Measurements from ENCODE around the gene BCLAF1.
A peak's percentile ranks its signal among the peaks of the same experiment; 100 is the strongest.

BCLAF1 gene

GRCh38 chr6:136280032-136280609 lies 9.5 kb downstream of the BCLAF1 start:
- TF ChIP-seq YY1 (IDR thresholded peaks at IDR 0.05; ENCODE audit: low read depth), result no peak
- no peak for TF ChIP-seq TAF1 (IDR thresholded peaks at IDR 0.05; ENCODE audit: low read depth)
- no peak for TF ChIP-seq FOXM1 (IDR thresholded peaks at IDR 0.05; ENCODE audit: borderline replicate concordance, low read depth)
- TF ChIP-seq TCF12 (IDR thresholded peaks at IDR 0.05; ENCODE audit: low read depth), result no peak
- TF ChIP-seq, protein P1, sequence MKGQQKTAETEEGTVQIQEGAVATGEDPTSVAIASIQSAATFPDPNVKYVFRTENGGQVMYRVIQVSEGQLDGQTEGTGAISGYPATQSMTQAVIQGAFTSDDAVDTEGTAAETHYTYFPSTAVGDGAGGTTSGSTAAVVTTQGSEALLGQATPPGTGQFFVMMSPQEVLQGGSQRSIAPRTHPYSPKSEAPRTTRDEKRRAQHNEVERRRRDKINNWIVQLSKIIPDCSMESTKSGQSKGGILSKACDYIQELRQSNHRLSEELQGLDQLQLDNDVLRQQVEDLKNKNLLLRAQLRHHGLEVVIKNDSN (IDR thresholded peaks at IDR 0.05), result no peak
- TF ChIP-seq REST (IDR thresholded peaks at IDR 0.05; ENCODE audit: low read depth), result no peak
- TF ChIP-seq EP300 (IDR thresholded peaks at IDR 0.05; ENCODE audit: borderline replicate concordance), result no peak
- TF ChIP-seq MAX (IDR thresholded peaks at IDR 0.05), result no peak
- TF ChIP-seq ZBTB7A (IDR thresholded peaks at IDR 0.05; ENCODE audit: low read depth), result no peak
- no peak for TF ChIP-seq EGR1 (IDR thresholded peaks at IDR 0.05)
- no peak for TF ChIP-seq TEAD4 (IDR thresholded peaks at IDR 0.05)

DNA sequence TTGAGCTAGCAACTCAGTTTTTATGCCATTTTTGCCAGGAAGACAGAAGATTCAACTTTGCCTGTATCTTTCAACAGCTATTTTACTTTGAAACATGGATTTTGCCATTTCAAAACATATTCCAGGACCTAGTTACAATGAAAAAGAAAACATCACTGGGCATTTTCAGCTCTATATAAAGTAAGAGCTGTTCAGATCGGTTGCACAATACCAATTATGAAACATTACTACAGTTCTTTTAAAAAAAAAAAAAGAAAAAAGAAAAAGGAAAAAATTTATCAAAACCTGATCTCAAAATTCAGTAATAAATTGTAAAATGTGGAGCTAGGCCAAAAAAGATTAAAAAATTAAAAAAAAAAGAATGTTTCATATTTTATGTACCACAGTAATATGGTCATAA lies 15.6 kb downstream of the BCLAF1 start:
- TF ChIP-seq REST (IDR thresholded peaks at IDR 0.05; ENCODE audit: low read depth) (no peak), EP300 (IDR thresholded peaks at IDR 0.05; ENCODE audit: borderline replicate concordance) (no peak), EGR1 (IDR thresholded peaks at IDR 0.05) (no peak), NFIC (IDR thresholded peaks at IDR 0.05) (no peak), FOXM1 (IDR thresholded peaks at IDR 0.05; ENCODE audit: borderline replicate concordance, low read depth) (no peak), CEBPB (IDR thresholded peaks at IDR 0.05) (no peak), MAX (IDR thresholded peaks at IDR 0.05) (no peak), TCF12 (IDR thresholded peaks at IDR 0.05; ENCODE audit: low read depth) (no peak), RAD21 (IDR thresholded peaks at IDR 0.05; ENCODE audit: low read depth) (no peak), CREB1 (IDR thresholded peaks at IDR 0.05; ENCODE audit: low read depth) (no peak)

- TF ChIP-seq TEAD4 (IDR thresholded peaks at IDR 0.05), result no peak
- TF ChIP-seq REST (IDR thresholded peaks at IDR 0.05; ENCODE audit: low read depth), result peak; percentile 41; the same call in 1 of the 2 replicates
Measured at GRCh38 chr6:136265101-136265500, 24.5 kb downstream of the BCLAF1 start.

DNA sequence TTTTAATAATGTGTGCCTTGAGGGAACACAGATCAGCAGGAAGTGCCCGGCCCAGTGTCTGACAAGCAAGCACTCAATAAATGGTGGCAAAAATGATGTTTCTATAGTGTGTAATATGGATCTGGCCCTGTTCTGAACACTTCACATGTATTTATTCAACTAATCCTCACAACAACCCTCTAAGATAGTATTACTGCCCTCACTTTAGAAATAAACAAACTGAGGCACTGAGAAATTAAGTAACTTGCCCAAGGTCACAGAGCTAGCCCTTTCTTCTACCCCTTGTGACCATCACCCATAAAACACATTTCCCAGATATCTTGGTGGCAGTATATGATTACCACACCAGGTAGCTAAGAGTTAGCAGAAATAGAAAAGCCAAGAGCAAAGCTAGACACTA lies 26.7 kb downstream of the BCLAF1 start:
- TF ChIP-seq EGR1 (IDR thresholded peaks at IDR 0.05) (no peak), TAF1 (IDR thresholded peaks at IDR 0.05; ENCODE audit: low read depth) (no peak), NFIC (IDR thresholded peaks at IDR 0.05) (no peak), RAD21 (IDR thresholded peaks at IDR 0.05; ENCODE audit: low read depth) (no peak), YY1 (IDR thresholded peaks at IDR 0.05; ENCODE audit: low read depth) (no peak), TCF12 (IDR thresholded peaks at IDR 0.05; ENCODE audit: low read depth) (no peak), CREB1 (IDR thresholded peaks at IDR 0.05; ENCODE audit: low read depth) (no peak), TEAD4 (IDR thresholded peaks at IDR 0.05) (no peak), FOXM1 (IDR thresholded peaks at IDR 0.05; ENCODE audit: borderline replicate concordance, low read depth) (no peak), REST (IDR thresholded peaks at IDR 0.05; ENCODE audit: low read depth) (no peak), EP300 (IDR thresholded peaks at IDR 0.05; ENCODE audit: borderline replicate concordance) (no peak), MAX (IDR thresholded peaks at IDR 0.05) (no peak), ZBTB7A (IDR thresholded peaks at IDR 0.05; ENCODE audit: low read depth) (no peak)
- TF ChIP-seq, protein P1 (IDR thresholded peaks at IDR 0.05), result no peak
